GM21528 (cell line): ENCODE results near the gene RNF26.

ENCODE experiments used
- ATAC-seq: cut with Tn5 transposase; IDR thresholded peaks from one replicate; pipeline ENCODE4 v1.9.1; 2021; ENCODE audit warnings: mild to moderate bottlenecking, moderate library complexity; ENCODE audit not compliant: unreplicated experiment, low FRiP score

Gene RNF26

DNA sequence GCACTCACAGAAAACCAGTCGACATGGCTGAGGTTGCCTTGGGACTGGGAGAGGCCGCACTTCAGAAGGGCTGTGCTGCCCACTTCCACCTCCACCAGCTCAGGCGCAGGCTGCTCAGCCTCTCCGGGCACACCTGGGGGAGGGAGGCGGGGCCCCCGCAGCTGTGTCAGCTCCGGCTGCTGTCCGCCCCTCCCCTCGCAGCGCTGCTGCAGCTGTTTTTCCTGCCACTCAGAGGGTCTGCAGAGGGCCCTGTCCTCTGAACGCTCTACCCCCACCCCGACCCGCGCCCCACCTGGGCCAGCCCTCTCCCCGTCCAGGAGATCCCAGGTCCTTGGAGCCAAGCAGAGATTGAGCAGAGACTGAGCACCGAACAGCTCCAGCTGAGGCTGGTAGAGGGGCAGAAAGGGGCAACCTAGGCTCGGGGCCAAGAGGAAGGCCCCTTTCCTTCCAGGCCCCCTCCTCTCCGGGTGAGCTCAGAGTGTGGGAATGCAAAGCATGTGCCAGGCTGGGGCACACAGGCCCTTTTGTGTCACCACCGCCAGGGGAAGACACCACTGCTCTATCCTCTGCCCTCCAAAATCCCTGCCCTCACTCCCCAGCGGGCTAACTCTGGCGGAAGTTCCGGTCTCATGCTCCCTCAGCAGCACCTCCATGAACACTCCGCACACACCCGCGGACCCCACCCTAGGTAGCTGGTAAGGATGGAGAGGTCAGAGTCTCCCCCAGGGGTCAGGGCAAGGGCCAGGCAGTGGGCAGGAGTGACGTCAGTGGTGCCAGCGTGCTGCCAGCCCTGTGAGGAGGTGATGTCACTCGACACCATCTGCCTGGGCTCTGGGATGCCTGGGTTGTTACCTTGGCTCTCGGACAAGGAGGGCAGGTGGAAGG, 19.0 kb upstream of the RNF26 start:
- no peak for ATAC-seq

DNA sequence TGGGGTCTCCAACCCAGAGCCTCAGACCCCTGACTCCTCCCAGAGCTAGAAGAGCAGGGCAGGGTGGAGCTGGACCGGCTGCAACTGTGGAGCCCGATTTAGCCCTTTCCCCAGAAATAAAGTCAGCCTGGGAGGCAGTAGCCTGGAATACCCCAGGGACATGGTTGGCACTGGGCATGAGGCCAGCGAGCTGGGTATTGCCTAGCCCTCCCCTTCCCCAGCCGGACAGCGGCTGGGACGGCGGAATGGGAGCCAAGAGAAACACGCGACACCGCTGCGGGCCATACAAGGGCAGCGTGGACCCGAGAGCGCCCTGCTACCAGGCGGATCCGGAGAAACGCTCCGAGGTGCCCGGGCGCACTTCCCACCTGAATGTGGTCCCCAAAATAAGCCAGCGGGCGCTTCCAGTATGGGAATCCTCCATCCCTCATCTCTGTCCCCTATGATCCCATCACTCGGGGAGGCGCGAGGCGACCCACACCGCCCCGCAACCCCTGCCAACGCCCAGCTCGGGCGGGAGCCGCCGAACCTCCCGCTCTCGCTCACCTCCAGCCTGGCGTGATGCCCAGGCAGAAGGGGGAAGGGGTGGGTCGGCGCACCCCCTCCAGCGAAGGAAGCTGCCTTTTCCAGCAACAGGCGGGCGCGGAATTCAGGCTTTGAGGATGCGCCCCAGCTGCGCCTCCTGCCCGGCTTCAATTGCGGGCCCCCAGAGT, 18.2 kb upstream of the RNF26 start:
- ATAC-seq, result no peak

DNA sequence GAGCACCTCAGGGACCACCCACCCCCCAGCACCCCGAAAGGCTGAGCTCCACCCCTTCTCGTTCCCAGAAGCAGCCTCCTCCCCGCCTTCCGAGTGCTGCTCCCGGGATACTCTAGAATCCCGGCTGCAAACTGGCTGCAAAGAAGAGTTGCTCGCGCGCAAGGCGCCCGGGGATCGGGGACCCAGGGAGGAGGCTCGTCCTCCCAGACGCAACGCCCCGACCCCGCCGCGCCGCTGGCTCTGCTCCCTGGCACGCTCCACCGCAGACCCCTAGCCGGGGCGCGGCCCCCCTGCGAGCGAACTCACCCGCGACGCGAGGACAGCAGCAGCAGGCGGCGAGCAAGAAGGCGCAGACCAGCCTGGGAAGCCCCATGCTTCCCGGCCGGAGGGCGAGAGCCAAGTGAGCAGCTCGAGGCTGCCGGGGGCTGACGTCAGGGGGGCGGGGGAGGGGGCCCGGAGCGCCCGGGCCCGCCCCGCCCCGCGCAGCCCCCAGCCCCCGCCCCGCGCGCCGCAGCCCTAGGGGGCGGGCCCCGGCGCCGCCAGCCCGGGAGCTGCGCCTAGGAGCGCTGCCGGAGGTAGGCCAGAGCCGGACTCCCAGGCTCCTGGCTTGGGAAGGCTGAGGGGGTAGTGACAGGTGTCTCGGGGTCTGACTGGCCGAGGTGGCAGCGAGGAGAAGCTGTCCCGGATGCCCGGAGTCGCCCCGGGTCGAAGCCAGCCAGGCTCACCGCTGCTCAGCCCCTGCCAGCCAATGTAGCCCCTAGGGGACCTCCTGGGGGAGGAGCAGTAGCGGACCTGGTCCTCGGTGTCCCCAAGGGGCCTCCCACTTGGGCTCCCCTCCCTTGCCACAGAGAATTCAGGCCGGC, 17.4 kb upstream of the RNF26 start, which contains the start of gene MCAM:
Gene MCAM (minus strand): TSS at position 402 of the 863 bp plus-strand sequence. CDS start 29 bp downstream, at position 373.
- ATAC-seq, result no peak

DNA sequence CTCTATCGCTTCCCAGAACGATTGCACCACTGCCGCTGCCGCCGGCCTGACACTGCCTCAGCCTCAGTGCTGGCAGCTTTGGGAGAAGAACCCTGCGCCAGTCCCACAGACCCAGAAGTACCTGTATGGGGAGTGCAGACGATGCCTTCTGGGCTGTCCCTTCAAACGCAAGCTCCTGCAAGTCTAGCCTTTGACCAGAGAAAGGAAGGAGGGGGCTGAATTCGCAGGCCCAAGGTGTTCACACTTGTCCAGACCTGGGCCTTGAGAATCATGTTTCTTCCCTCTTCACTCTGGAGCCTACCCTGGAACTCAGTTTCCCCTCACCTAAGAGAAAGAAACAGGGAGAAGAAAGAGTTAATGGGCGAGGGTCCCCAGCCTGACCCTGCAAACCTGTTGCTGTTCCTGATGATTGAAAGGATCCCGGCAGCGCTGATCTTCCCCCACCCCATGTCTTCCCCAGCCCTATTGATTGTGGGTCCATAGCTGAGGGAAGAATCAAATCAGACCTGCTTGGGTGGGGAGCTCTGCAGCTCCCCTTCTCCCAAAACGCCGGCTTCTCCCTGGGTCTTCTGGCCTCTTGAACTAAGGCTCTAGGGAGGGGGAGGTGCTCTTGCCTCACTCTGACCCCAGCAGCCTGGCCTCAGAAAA, 16.6 kb upstream of the RNF26 start:
- ATAC-seq, result no peak

DNA sequence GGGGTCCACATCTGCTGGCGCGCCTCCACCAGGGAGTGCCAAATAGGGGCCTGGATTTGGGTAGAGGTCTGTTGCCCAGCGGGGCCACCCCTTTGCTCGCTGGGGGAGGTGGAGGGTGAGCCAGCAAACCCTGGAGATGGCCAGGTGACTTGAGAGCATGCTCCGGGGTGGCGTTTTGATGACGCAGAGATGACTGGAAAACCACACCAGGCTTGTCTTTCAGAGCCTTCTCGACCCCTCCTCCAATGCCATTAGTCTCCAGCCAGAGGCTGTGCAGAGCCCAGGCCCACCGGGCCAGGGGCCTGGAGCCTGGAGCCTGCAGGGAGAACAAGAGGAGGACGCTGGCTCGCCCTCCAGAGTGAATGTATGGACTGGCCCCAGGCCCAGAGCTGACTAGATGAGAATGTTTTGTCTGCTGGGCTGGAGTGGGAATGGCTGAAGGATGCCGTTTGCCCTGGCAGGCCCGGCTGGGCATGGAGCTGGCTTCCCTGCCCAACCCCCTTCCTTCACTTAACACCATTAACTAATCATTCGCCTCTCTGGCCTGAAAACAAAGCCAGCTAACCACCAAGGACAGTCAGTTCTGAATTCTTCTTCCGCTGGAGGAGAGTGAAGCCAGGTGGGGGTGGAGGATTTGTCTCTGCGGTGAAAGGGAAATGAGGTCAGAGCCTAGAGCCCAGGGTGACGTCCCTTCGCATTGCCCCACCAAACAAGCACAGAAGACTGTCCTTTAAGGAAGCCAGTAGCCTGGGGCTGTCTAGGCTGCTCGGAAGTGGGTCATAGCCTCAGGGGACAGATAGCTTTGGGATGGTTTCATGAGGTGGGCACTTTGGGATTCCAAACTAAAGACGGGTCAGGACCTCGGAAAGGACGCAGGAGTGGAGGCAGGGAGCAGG, 15.8 kb upstream of the RNF26 start:
- no peak for ATAC-seq

DNA sequence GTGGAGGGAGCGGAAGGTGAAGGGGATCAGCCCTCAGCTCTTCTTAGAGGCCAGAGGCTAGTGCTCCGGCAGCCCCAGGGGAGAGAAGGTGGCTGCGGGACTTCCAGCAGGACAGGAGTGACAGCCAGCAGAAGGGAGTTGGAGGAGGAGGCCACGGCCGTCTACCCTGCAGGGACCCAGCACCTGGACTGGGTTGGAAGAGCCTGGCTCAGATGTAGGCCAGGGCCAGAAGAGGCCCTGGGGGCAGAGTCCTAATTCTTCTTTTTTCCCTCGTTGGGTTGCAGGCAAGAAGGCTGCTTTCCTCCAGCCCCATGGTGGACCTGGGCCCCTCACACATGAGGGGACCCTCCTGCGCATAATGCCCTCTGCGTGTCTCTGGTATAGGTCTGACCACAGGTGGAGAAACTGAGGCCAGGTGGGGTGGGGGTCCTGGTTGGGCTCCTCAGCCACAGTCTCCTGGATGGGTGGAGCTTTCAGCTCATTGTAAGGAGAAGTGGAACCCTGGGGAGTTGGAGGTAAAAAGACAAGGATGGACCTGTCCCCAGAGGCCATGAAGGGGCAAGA, 15.1 kb upstream of the RNF26 start:
- ATAC-seq, result no peak

DNA sequence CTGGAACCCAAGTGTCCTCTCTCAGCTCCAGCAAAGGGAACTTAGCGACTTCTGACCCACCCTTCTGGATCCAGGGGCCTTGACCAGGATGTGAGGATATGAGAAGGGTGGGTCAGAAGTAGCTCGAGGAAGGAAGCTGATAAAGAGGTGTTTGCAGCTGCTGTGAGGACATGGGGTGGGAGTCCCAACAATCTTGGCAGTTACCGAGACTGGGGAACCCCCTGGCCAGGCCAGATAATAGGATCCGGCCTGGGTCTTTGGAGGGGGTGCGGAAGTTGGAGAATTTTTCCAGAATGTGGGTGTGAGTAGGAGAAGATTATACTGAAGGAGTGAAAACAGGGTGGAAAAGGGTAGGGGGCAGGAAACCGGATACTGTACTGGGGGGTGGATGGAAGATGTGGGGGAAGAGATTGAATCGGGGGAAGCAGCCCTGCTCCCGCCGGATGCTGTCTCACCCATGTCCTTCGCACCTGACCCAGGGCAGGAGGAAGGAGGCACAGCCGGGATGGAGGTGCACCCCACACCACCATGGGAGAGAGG, 14.6 kb upstream of the RNF26 start:
- ATAC-seq, result no peak

DNA sequence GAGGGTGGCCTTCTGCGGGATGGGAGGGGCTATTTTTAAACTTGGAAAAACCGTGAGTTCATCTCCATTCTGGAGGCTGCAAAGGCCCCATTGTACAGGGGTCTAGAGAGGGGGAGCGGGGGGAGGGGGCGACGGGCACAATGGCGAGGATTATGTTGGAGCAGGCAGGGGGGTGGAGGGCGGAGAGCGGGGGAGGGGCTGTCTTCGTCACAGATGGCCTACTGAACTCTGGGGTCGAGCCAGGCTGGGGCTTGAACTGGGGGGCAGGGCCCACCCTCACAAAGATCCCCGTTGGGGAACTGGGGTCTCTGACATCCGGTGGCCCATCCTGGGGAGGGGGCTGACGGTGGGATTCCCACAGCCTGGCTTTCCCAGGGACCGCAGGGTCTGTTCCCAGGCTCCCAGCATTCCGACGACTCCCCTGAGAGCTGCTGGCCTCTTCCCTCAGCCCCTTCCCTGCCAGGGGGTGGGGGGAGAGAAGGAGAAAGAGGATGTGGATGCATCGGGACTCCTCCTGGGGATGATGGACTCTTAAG, 14.0 kb upstream of the RNF26 start:
- no peak for ATAC-seq

DNA sequence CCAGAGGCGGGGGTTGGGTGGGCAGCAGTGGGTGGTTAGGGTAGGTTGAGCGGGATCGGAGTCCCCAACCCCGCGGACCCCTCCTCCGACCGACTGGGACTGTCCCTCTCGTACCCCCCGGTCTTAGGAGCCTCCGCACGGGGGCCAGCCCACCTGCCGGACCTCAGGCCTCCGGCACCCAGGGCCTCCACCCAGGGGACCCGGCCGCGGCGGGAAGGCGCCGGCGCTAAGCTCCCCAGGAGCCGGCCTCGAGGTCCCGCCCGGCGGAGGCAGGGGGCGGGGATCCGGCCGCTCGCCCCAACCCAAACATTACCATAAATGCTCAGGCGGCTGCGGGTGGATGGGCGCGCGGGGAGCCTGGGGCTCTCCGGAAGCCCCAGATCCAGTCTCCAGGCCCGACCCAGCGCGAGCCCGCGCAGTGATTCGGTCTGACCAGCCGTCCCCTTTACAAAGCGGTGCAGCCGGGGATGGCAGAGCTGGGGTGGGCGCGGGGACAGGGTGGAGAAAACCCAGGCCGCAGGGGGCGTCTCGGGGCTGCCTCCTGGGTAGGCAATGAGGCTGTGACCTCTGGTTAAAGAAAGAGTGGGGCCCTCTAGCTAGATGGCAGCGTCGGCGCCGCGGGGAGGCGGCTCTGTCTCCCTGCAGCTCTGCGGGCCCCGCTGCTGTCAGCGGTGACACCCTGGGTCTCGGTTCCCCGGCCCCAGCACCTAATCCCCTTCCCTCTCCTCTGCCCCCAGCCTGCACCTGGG, 13.4 kb upstream of the RNF26 start:
- peak; percentile 51 for ATAC-seq

DNA sequence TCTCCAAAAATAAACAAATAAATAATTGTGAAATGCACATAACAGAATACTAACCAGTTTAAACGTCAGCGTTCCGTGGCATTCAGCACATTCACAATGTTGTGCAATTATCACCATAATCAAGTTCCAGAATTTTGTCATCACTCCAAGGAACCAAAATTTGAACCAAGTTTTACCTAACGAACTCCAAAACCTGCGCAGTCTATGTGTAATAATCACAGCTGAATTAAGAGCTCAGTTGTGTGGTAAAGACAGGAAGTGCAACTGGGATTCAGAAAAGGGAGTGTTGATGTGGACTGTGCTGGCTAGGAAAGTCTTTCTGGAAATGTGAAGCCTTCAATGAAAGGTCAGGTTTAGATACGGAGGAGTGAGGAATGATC, 12.0 kb upstream of the RNF26 start:
- ATAC-seq, result no peak

DNA sequence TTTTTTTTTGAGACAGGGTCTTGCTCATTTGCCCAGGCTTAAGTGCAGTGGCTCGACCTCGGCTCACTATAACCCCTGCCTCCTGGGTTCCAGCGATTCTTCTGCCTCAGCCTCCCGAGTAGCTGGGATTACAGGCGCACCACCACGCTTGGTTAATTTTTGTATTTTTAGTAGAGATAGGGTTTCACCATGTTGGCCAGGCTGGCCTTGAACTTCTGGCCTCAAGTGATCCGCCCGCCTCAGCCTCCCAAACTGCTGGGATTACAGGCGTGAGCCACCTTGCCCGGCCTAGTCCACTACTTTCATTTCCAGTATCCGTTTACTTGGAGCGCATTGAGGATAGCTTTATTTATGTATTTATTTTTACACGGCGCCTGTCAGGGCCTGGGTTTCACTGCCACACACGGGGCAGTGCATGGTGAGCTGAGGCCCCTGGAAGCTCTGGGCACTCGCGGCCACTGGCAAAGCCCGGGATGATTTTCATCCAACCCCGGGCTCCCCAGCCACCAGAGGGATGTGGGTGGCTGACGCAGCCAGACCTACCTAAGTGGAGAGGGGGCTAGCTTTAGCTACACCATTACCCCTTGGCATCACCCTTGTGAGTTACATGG, 11.3 kb upstream of the RNF26 start:
- no peak for ATAC-seq

DNA sequence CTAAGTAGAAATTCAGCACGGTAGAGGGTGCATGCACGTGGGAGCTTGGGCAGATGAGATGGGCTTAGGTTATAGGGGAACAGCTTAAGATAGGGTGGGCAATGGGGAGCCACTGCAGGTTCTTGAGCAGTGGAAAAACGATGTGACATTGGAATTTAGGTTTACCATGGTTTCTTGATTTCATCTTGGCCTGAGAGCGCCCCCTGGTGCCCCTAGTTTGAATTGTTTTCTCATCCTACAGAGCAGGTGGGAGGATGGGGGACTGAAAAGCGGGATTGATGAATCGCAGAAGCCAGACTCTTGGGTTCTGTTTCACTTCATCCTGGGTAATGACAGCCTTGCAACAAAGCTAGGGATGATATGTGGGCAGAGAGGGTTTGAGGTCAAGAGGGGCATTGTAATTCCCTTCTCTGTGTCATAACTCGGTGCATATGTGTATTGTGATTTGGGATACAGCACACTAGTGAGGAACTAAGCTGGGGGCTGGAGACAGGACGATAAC, 10.7 kb upstream of the RNF26 start:
- no peak for ATAC-seq

DNA sequence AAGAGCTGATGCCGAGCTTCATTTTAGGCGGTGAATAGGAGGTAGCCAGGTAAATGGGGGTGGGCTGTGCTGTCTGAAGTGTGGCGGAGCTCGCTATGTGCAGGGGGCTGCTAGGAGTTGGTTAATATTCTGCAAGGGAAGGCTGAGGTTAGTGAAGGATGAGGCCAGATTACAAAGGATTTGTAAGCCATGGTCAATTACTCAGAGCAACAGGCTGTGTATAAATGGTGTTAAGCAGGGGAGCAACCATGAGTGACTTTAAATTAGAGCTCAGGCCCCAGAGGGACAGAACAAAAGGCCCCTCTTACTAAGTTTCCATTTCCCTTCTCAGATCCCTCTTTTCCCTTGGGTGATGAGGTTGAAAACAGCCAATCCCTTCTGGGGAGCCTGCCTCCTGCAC, 10.1 kb upstream of the RNF26 start:
- no peak for ATAC-seq

DNA sequence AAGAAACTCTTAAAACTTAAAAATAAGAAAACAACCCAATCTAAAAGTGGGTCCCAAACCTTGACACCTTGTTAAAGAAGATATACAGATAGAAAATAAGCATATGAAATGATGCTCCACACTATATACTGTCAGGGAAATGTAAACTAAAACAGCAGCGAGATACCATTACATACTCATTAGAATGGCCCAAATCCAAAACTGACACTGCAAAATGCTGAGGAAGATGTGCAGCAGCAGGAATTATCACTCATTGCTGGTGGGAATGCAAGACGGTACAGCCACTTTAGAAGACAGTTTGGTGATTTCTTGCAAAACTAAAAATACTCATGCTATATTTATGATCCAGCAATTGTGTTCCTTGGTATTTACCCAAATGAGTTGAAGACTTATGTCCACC, 5.0 kb upstream of the RNF26 start:
- ATAC-seq, result no peak

DNA sequence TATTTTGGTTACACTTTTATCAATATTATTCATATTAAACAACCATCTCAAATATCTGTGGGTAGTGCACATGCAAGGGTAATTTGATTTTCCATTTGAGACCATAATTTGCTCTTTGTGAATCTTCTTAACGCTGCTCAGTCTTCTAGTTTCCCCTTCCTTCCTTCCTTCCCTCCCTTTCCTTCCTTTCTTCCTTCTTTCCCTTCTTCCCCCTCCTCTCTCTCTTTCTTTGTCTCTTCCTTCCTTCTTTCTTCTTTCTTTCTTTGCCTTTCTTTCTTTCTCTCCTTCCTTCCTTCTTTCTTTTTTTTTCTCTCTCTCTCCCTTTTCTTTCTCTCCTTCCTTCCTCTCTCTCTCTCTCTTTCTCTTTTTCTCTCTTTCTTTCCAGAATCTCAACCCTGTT, 4.1 kb upstream of the RNF26 start:
- ATAC-seq, result no peak

DNA sequence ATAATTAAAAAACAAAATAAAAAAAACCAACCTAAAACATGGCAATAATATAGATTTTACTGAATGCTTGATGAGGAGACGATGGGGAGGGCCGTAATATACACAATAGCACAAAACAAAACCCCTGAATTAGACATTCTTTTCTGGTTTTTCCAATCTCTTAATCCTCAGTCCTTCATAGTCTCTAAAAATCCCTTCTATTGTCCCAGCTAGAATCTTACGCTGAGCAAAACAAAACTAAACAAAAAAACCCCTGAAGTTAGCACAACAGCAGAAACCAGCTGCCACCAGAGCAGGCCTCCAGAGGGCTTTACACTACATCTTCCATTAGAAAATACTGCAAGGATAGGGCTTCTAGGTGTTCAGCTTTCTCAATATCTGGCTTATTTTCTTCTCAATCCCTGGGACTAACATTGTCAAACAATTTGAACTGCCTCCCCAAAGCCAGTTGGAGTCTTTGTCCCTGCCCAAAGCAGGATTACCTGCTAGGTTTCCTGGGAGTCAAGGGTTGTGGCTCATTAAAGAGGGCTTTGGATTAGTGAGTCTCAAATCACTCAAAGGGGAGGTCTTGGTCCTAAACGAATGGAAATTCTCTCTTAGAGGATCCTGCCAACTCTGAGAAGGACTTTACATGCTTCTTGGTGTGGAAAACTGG, 2.1 kb upstream of the RNF26 start:
- no peak for ATAC-seq
